ENCODE data around the gene TEAD4. TPM values are rescaled to one million over a fixed set of nuclear protein-coding genes. Genes with fewer than 3 reads are reported as not detected.

TEAD4 gene
- total and polyA plus RNA-seq, 8 donors, result 17.4 to 43.8 (median 29.5) TPM

GRCh38 chr12:2924019-2924418 lies 35.2 kb upstream of the TEAD4 start:
- Histone ChIP-seq H3K4me3 (no peak overlapping the region), H3K4me1 (no peaks in the 10 kb centered on the region), H3K27me3 (no peaks in the 10 kb centered on the region), H3K9me3 (no peaks in the 10 kb centered on the region), H3K36me3 (peaks cover 3 to 21% (median 7%) of the 10 kb centered on the region in 3 donors), H3K27ac (no peak overlapping the region)
- 89 to 92% methylated on average over 3 of the region's 3 CpGs for WGBS, 2 donors
- ATAC-seq, result no peak
- intact Hi-C loops (cut with DNase I), result no loop called here
- TF ChIP-seq CTCF (IDR thresholded peaks at IDR 0.05), result no peak
- FAIRE-seq, result no peak
- DNase-seq, result no peak

- intact Hi-C loops (cut with DNase I), result no loop called here
- H3K36me3 ChIP-seq, result peaks cover 0 to 21% (median 7%) of the 10 kb centered on the region in 3 donors
- H3K4me3 ChIP-seq, result no peak overlapping the region
- no peak overlapping the region for H3K27ac ChIP-seq
- H3K9me3 ChIP-seq, result no peaks in the 10 kb centered on the region
- TF ChIP-seq CTCF (IDR thresholded peaks at IDR 0.05), result no peak
- DNase-seq, result no peak
- no peak for FAIRE-seq
- H3K27me3 ChIP-seq, result no peaks in the 10 kb centered on the region
- no peaks in the 10 kb centered on the region for H3K4me1 ChIP-seq
- no peak for ATAC-seq
- WGBS, 2 donors, result 90 to 93% methylated on average over 6 of the region's 6 CpGs
These were observed 33.7 kb upstream of the TEAD4 start for GRCh38 chr12:2925322-2925995.

GRCh38 chr12:2930865-2931264 lies 28.3 kb upstream of the TEAD4 start:
- DNase-seq, result no peak
- H3K4me3 ChIP-seq, result no peak overlapping the region
- intact Hi-C loops (cut with DNase I), result no loop called here
- WGBS, 2 donors, result 82 to 83% methylated on average over 8 of the region's 8 CpGs
- no peak overlapping the region for H3K27ac ChIP-seq
- H3K9me3 ChIP-seq, result no peaks in the 10 kb centered on the region
- ATAC-seq, result no peak
- peaks cover 8 to 22% (median 15%) of the 10 kb centered on the region in 3 donors for H3K36me3 ChIP-seq
- FAIRE-seq, result no peak
- H3K27me3 ChIP-seq, result no peaks in the 10 kb centered on the region
- no peak for TF ChIP-seq CTCF (IDR thresholded peaks at IDR 0.05)
- H3K4me1 ChIP-seq, result no peaks in the 10 kb centered on the region

GRCh38 chr12:2933586-2933985 lies 25.6 kb upstream of the TEAD4 start:
- DNase-seq (no peak), ATAC-seq (no peak)

More at GRCh38 chr12:2933586-2933985, 25.6 kb upstream of the TEAD4 start:
- intact Hi-C loops (cut with DNase I), result no loop called here
- Histone ChIP-seq H3K9me3 (no peaks in the 10 kb centered on the region), H3K4me1 (no peaks in the 10 kb centered on the region), H3K4me3 (no peak overlapping the region), H3K36me3 (peaks cover 8 to 29% (median 12%) of the 10 kb centered on the region in 3 donors), H3K27me3 (no peaks in the 10 kb centered on the region), H3K27ac (no peak overlapping the region)
- 94 to 97% methylated on average over 6 of the region's 6 CpGs for WGBS, 2 donors
- no peak for FAIRE-seq
- TF ChIP-seq CTCF (IDR thresholded peaks at IDR 0.05), result no peak
